ENCODE results near the gene LRRC15.

LRRC15 gene

GRCh38 chr3:194381460-194381875 is 11.9 kb upstream of the LRRC15 start:
- Mint-ChIP-seq H3K4me1 (no peaks in the 10 kb centered on the region), H3K4me3 (no peak overlapping the region), H3K27ac (no peak overlapping the region), H3K36me3 (no peaks in the 10 kb centered on the region), H3K9me3 (no peaks in the 10 kb centered on the region), H3K27me3 (peaks cover 33 to 59% of the 10 kb centered on the region in 2 donors)
- ATAC-seq (replicated peaks) (no peak), DNase-seq (no peak)

- no peak for ATAC-seq (replicated peaks)
- DNase-seq = no peak
- H3K4me1 Mint-ChIP-seq = no peaks in the 10 kb centered on the region
- H3K36me3 Mint-ChIP-seq = no peaks in the 10 kb centered on the region
- H3K9me3 Mint-ChIP-seq = no peaks in the 10 kb centered on the region
- H3K4me3 Mint-ChIP-seq = no peak overlapping the region
- no peak overlapping the region for H3K27ac Mint-ChIP-seq
- peaks cover 42 to 70% of the 10 kb centered on the region in 2 donors for H3K27me3 Mint-ChIP-seq
Observed at GRCh38 chr3:194380326-194380725, 10.8 kb upstream of the LRRC15 start.

- Mint-ChIP-seq H3K4me1 (no peaks in the 10 kb centered on the region), H3K27me3 (peaks cover 44 to 72% of the 10 kb centered on the region in 2 donors), H3K4me3 (no peak overlapping the region), H3K9me3 (no peaks in the 10 kb centered on the region), H3K36me3 (no peaks in the 10 kb centered on the region), H3K27ac (no peak overlapping the region)
- DNase-seq (no peak), ATAC-seq (replicated peaks) (no peak)
Observed at GRCh38 chr3:194379651-194380050, 10.1 kb upstream of the LRRC15 start.

GRCh38 chr3:194379231-194379630 is 9.7 kb upstream of the LRRC15 start:
- Mint-ChIP-seq H3K4me3 (no peak overlapping the region), H3K27me3 (peaks cover 43 to 69% of the 10 kb centered on the region in 2 donors), H3K9me3 (no peaks in the 10 kb centered on the region), H3K36me3 (no peaks in the 10 kb centered on the region), H3K27ac (no peak overlapping the region), H3K4me1 (no peaks in the 10 kb centered on the region)
- DNase-seq (no peak), ATAC-seq (replicated peaks) (no peak)

- Mint-ChIP-seq H3K4me3 (no peak overlapping the region), H3K36me3 (no peaks in the 10 kb centered on the region), H3K4me1 (no peaks in the 10 kb centered on the region), H3K27ac (no peak overlapping the region), H3K27me3 (peaks cover 33 to 62% of the 10 kb centered on the region in 2 donors), H3K9me3 (no peaks in the 10 kb centered on the region)
- ATAC-seq (replicated peaks) (no peak), DNase-seq (no peak)
Observed at GRCh38 chr3:194377708-194378107, 8.2 kb upstream of the LRRC15 start.

GRCh38 chr3:194376241-194376560 is 6.7 kb upstream of the LRRC15 start:
- H3K27ac Mint-ChIP-seq = no peak overlapping the region
- no peak for ATAC-seq (replicated peaks)
- peaks cover 46 to 64% of the 10 kb centered on the region in 2 donors for H3K27me3 Mint-ChIP-seq

GRCh38 chr3:194375473-194376240 is 6.1 kb upstream of the LRRC15 start:
- Mint-ChIP-seq H3K4me3 (no peak overlapping the region), H3K27ac (peak overlapping the region; percentile 22), H3K4me1 (no peaks in the 10 kb centered on the region), H3K9me3 (no peaks in the 10 kb centered on the region), H3K27me3 (peaks cover 49 to 69% of the 10 kb centered on the region in 2 donors), H3K36me3 (no peaks in the 10 kb centered on the region)
- ATAC-seq (replicated peaks) (no peak), DNase-seq (no peak)

More at GRCh38 chr3:194376241-194376560, 6.7 kb upstream of the LRRC15 start:
- no peak overlapping the region for H3K4me3 Mint-ChIP-seq
- no peaks in the 10 kb centered on the region for H3K36me3 Mint-ChIP-seq
- H3K4me1 Mint-ChIP-seq = no peaks in the 10 kb centered on the region
- no peak for DNase-seq
- no peaks in the 10 kb centered on the region for H3K9me3 Mint-ChIP-seq

- Mint-ChIP-seq H3K9me3 (no peaks in the 10 kb centered on the region), H3K36me3 (no peaks in the 10 kb centered on the region), H3K4me3 (no peak overlapping the region), H3K4me1 (peaks cover 0 to 2% of the 10 kb centered on the region in 2 donors), H3K27me3 (peaks cover 48 to 70% of the 10 kb centered on the region in 2 donors), H3K27ac (no peak overlapping the region)
- DNase-seq = no peak
- ATAC-seq (replicated peaks) = no peak
Observed at GRCh38 chr3:194374935-194375334, 5.4 kb upstream of the LRRC15 start.

- Mint-ChIP-seq H3K27me3 (peaks cover 50 to 76% of the 10 kb centered on the region in 2 donors), H3K9me3 (no peaks in the 10 kb centered on the region), H3K36me3 (no peaks in the 10 kb centered on the region), H3K4me1 (peaks cover 0 to 12% of the 10 kb centered on the region in 2 donors), H3K27ac (no peak overlapping the region), H3K4me3 (no peak overlapping the region)
- no peak for ATAC-seq (replicated peaks)
- no peak for DNase-seq
Observed at GRCh38 chr3:194373899-194374298, 4.4 kb upstream of the LRRC15 start.

- DNase-seq (no peak), ATAC-seq (replicated peaks) (no peak)
- H3K27ac Mint-ChIP-seq = no peak overlapping the region
- H3K27me3 Mint-ChIP-seq = peaks cover 50 to 76% of the 10 kb centered on the region in 2 donors
- H3K36me3 Mint-ChIP-seq = no peaks in the 10 kb centered on the region
- H3K9me3 Mint-ChIP-seq = no peaks in the 10 kb centered on the region
- H3K4me3 Mint-ChIP-seq = no peak overlapping the region
- peaks cover 0 to 12% of the 10 kb centered on the region in 2 donors for H3K4me1 Mint-ChIP-seq
Observed at GRCh38 chr3:194373028-194373427, 3.5 kb upstream of the LRRC15 start.

- Mint-ChIP-seq H3K27me3 (peaks cover 52 to 74% of the 10 kb centered on the region in 2 donors), H3K36me3 (no peaks in the 10 kb centered on the region), H3K4me1 (peaks cover 0 to 12% of the 10 kb centered on the region in 2 donors), H3K27ac (no peak overlapping the region), H3K4me3 (no peak overlapping the region), H3K9me3 (no peaks in the 10 kb centered on the region)
- no peak for ATAC-seq (replicated peaks)
- no peak for DNase-seq
Observed at GRCh38 chr3:194370753-194371152, 1.2 kb upstream of the LRRC15 start.

- Mint-ChIP-seq H3K27me3 (peaks cover 44 to 71% of the 10 kb centered on the region in 2 donors), H3K9me3 (no peaks in the 10 kb centered on the region), H3K4me1 (peaks cover 0 to 12% of the 10 kb centered on the region in 2 donors), H3K27ac (no peak overlapping the region), H3K36me3 (no peaks in the 10 kb centered on the region), H3K4me3 (no peak overlapping the region)
- no peak for ATAC-seq (replicated peaks)
- no peak for DNase-seq
Observed at GRCh38 chr3:194368918-194369317, 625 bp downstream of the LRRC15 start.

GRCh38 chr3:194367992-194368841 is 1.3 kb downstream of the LRRC15 start:
- Mint-ChIP-seq H3K27ac (no peak overlapping the region), H3K27me3 (peaks cover 47 to 72% of the 10 kb centered on the region in 2 donors), H3K4me3 (no peak overlapping the region)

GRCh38 chr3:194365978-194366490 is 3.5 kb downstream of the LRRC15 start:
- Mint-ChIP-seq H3K27me3 (peaks cover 45 to 79% of the 10 kb centered on the region in 2 donors), H3K36me3 (no peaks in the 10 kb centered on the region), H3K9me3 (no peaks in the 10 kb centered on the region), H3K4me1 (peaks cover 0 to 12% of the 10 kb centered on the region in 2 donors), H3K4me3 (no peak overlapping the region), H3K27ac (no peak overlapping the region)
- DNase-seq (no peak), ATAC-seq (replicated peaks) (no peak)

More at GRCh38 chr3:194367992-194368841, 1.3 kb downstream of the LRRC15 start:
- DNase-seq (no peak), ATAC-seq (replicated peaks) (no peak)
- H3K9me3 Mint-ChIP-seq = no peaks in the 10 kb centered on the region
- peaks cover 0 to 12% of the 10 kb centered on the region in 2 donors for H3K4me1 Mint-ChIP-seq
- no peaks in the 10 kb centered on the region for H3K36me3 Mint-ChIP-seq

All from stimulated activated naive B cell treated with anti-CD40 and anti-IgM and Interleukin-4, amounts not matched to agents 10 μg/mL and 1 μg/mL and 100 μg/mL, for 72 hours (primary cell).